GM23338 (cell line): ENCODE data around the gene DDX25. TPM values are rescaled to one million over a fixed set of nuclear protein-coding genes. Genes with fewer than 3 reads are reported as not detected.

ENCODE experiments used
- ATAC-seq: fragments of 200-7000 bp; cut with Tn5 transposase; 3 replicates; pipeline ENCODE4 v1.9.1; 2020
- DNase-seq: peaks from one replicate; pipeline ENCODE4 v3.0.0-alpha.2; 2015; ENCODE audit warnings: low spot score
- H2AFZ ChIP-seq: fragments of 200-600 bp; sonication (generic); 2 replicates; pipeline ENCODE4 v1.8.0; 2016; ENCODE audit warnings: antibody characterized with exemption, mild to moderate bottlenecking, moderate library complexity
- H3F3A ChIP-seq: fragments of 200-600 bp; sonication (generic); replicated peaks from 2 replicates; pipeline ENCODE4 v1.8.0; 2017; ENCODE audit warnings: antibody characterized with exemption, mixed run types, low read depth
- H3K27ac ChIP-seq: fragments of 200-600 bp; sonication (generic); 2 replicates; pipeline ENCODE4 v1.6.1; 2016; ENCODE audit warnings: low read depth
- H3K27me3 ChIP-seq: fragments of 200-600 bp; sonication (generic); 2 replicates; pipeline ENCODE4 v1.8.0; 2016; ENCODE audit warnings: mild to moderate bottlenecking, mixed run types, moderate library complexity; ENCODE audit not compliant: insufficient read depth
- H3K36me3 ChIP-seq: fragments of 200-600 bp; sonication (generic); 2 replicates; pipeline ENCODE4 v1.8.0; 2016; ENCODE audit warnings: mild to moderate bottlenecking; ENCODE audit not compliant: insufficient read depth
- H3K4me1 ChIP-seq: fragments of 200-600 bp; sonication (generic); 2 replicates; pipeline ENCODE4 v1.8.0; 2016; ENCODE audit warnings: mild to moderate bottlenecking, moderate library complexity; ENCODE audit not compliant: insufficient read depth
- H3K4me2 ChIP-seq: fragments of 200-600 bp; sonication (generic); 2 replicates; pipeline ENCODE4 v1.7.1; 2017; ENCODE audit warnings: mixed run types
- H3K4me3 ChIP-seq: fragments of 200-600 bp; sonication (generic); 2 replicates; pipeline ENCODE4 v1.6.1; 2016; ENCODE audit warnings: mixed run types
- H3K79me2 ChIP-seq: fragments of 200-600 bp; sonication (generic); replicated peaks from 2 replicates; pipeline ENCODE4 v1.8.0; 2017; ENCODE audit warnings: mild to moderate bottlenecking; ENCODE audit not compliant: insufficient read depth
- H3K9me2 ChIP-seq: fragments of 200-600 bp; sonication (generic); 2 replicates; pipeline ENCODE4 v1.8.0; 2017; ENCODE audit not compliant: insufficient read depth
- H4K20me1 ChIP-seq: fragments of 200-600 bp; sonication (generic); replicated peaks from 2 replicates; pipeline ENCODE4 v1.8.0; 2017; ENCODE audit warnings: mild to moderate bottlenecking; ENCODE audit not compliant: insufficient read depth
- H3K27ac Mint-ChIP-seq: 2 replicates; pipeline ENCODE4 v1.8.0; 2020; ENCODE audit warnings: inconsistent platforms, mild to moderate bottlenecking, moderate library complexity, mixed read lengths
- H3K27me3 Mint-ChIP-seq: 3 replicates; pipeline ENCODE4 v1.8.0; 2022; ENCODE audit warnings: low read depth, mild to moderate bottlenecking, moderate library complexity, mixed read lengths, inconsistent platforms; ENCODE audit not compliant: insufficient read depth, poor library complexity
- H3K36me3 Mint-ChIP-seq: 3 replicates; pipeline ENCODE4 v1.8.0; 2021; ENCODE audit warnings: low read depth, mild to moderate bottlenecking, inconsistent platforms, moderate library complexity, mixed read lengths
- H3K4me1 Mint-ChIP-seq: 3 replicates; pipeline ENCODE4 v1.8.0; 2020; ENCODE audit warnings: mild to moderate bottlenecking, inconsistent platforms, mixed read lengths
- H3K4me3 Mint-ChIP-seq: 3 replicates; pipeline ENCODE4 v1.8.0; 2021; ENCODE audit warnings: moderate library complexity, mild to moderate bottlenecking, inconsistent platforms, mixed read lengths
- H3K9me3 Mint-ChIP-seq: 3 replicates; pipeline ENCODE4 v1.8.0; 2020; ENCODE audit warnings: moderate library complexity, mild to moderate bottlenecking, inconsistent platforms, mixed read lengths
- CREB1 ChIP-seq: fragments of 250-450 bp; sonication (Bioruptor Pico); IDR thresholded peaks from 2 replicates; pipeline ENCODE4 v1.5.0; 2020; ENCODE audit warnings: low read depth, mild to moderate bottlenecking, moderate library complexity
- EZH2phosphoT487 ChIP-seq: fragments of 200-600 bp; sonication (generic); IDR thresholded peaks from one replicate; pipeline ENCODE4 v1.8.1; 2018; ENCODE audit warnings: antibody characterized with exemption; ENCODE audit not compliant: unreplicated experiment
- STAT1 ChIP-seq: IDR thresholded peaks from one replicate; pipeline ENCODE4 v1.6.1; 2016; ENCODE audit warnings: antibody characterized with exemption; ENCODE audit not compliant: unreplicated experiment
- ZNF114 ChIP-seq: fragments of 250-450 bp; sonication (Bioruptor Pico); IDR thresholded peaks from 2 replicates; pipeline ENCODE4 v1.5.0; 2020; ENCODE audit warnings: mild to moderate bottlenecking, moderate library complexity
- ZNF331 ChIP-seq: fragments of 250-450 bp; sonication (Bioruptor Pico); IDR thresholded peaks from 2 replicates; pipeline ENCODE4 v1.5.0; 2020; ENCODE audit warnings: low read depth, mild to moderate bottlenecking, moderate library complexity
- polyA plus RNA-seq: library from polyadenylated mRNA; unstranded; fragments of >200 nt; fragmentation: Nextera tagmentation; extraction: Ambion mirVana; gene quantifications from 2 replicates; pipeline ENCODE4 v1.2.1, GENCODE V29; 2016
- total RNA-seq: library from RNA; depleted of rRNA; stranded (reverse); fragments of >200 nt; shearing (Covaris generic); gene quantifications from 2 replicates; pipeline ENCODE4 v1.2.3, GENCODE V29; 2014
- TF ChIP-seq, protein P1 (sequence below), 2 experiments: fragments of 200-600 bp in 1 of 2; sonication (generic) in 1 of 2; conservative IDR thresholded peaks; 2 replicates each; pipeline versions ENCODE4 v1.5.1 to v1.6.1; 2016 to 2017; ENCODE audit warnings: antibody characterized with exemption in 2 of 2, low read depth in 2 of 2, mild to moderate bottlenecking in 2 of 2, moderate library complexity in 1 of 2
- TF ChIP-seq, protein P2 (sequence below): IDR thresholded peaks from one replicate; pipeline ENCODE4 v1.6.1; 2018; ENCODE audit warnings: antibody characterized with exemption; ENCODE audit not compliant: unreplicated experiment
- TF ChIP-seq, protein P3 (sequence below): fragments of 250-450 bp; sonication (Bioruptor Pico); IDR thresholded peaks from 2 replicates; pipeline ENCODE4 v1.5.0; 2020; ENCODE audit warnings: mild to moderate bottlenecking, moderate library complexity
- TF ChIP-seq, protein P4 (sequence below): IDR thresholded peaks from 2 replicates; pipeline ENCODE4 v1.6.1; 2016; ENCODE audit warnings: antibody characterized with exemption

DDX25 gene
- total and polyA plus RNA-seq, 2 experiments from 2014 or later, result 20.6 to 23.6 TPM

DNA sequence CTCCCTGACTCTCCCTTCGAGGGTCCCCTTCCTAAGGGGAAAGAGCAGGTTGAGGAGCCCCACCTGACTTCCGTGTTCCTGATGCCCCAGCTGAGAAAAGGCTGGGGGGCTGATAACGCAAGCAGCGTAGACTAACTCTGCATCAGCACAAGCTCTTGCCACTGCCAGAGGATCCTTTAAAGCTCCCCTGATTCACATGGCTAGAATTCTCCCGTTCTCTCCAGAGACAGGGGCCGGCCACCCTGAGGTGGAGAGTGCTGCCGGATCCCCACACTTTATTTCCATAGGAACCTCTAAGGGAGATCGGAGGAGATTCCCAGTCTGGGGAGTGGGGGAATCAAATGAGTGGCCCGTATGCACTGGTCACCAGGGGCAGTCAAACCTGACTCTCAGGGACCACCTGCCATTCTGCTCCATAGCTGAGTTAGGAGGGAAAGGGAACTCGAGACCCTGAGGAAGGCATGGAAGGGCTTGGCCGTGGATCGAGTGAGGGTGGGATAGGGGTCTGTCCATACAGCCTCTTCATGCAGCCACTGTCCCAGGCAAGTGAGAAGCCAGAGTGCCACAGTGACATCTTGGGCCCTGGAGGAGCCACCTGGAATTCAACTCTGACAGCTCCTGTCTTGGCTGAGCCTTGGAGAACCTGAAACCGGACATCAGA, 40.2 kb downstream of the DDX25 start:
- no peaks in the 10 kb centered on the region for H3K27me3 ChIP-seq
- no peak overlapping the region for H3K4me3 ChIP-seq
- no peaks in the 10 kb centered on the region; the same call in 2 of the 3 replicates for H3K9me3 Mint-ChIP-seq
- no peaks in the 10 kb centered on the region for H3K36me3 ChIP-seq
- no peak overlapping the region for H3K27ac ChIP-seq
- peaks cover 17% of the 10 kb centered on the region for H3K4me1 Mint-ChIP-seq
- no peaks in the 10 kb centered on the region for H3K79me2 ChIP-seq
- H4K20me1 ChIP-seq, result no peaks in the 10 kb centered on the region
- TF ChIP-seq, protein P1, sequence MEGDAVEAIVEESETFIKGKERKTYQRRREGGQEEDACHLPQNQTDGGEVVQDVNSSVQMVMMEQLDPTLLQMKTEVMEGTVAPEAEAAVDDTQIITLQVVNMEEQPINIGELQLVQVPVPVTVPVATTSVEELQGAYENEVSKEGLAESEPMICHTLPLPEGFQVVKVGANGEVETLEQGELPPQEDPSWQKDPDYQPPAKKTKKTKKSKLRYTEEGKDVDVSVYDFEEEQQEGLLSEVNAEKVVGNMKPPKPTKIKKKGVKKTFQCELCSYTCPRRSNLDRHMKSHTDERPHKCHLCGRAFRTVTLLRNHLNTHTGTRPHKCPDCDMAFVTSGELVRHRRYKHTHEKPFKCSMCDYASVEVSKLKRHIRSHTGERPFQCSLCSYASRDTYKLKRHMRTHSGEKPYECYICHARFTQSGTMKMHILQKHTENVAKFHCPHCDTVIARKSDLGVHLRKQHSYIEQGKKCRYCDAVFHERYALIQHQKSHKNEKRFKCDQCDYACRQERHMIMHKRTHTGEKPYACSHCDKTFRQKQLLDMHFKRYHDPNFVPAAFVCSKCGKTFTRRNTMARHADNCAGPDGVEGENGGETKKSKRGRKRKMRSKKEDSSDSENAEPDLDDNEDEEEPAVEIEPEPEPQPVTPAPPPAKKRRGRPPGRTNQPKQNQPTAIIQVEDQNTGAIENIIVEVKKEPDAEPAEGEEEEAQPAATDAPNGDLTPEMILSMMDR (conservative IDR thresholded peaks at IDR 0.05; ENCODE audit: low read depth in 2 of 2), result no peak
- TF ChIP-seq ZNF114 (no peak), CREB1 (CRISPR knock-in tag) (no peak), ZNF331 (CRISPR knock-in tag) (no peak), STAT1 (no peak), EZH2phosphoT487 (no peak)
- TF ChIP-seq, protein P2, sequence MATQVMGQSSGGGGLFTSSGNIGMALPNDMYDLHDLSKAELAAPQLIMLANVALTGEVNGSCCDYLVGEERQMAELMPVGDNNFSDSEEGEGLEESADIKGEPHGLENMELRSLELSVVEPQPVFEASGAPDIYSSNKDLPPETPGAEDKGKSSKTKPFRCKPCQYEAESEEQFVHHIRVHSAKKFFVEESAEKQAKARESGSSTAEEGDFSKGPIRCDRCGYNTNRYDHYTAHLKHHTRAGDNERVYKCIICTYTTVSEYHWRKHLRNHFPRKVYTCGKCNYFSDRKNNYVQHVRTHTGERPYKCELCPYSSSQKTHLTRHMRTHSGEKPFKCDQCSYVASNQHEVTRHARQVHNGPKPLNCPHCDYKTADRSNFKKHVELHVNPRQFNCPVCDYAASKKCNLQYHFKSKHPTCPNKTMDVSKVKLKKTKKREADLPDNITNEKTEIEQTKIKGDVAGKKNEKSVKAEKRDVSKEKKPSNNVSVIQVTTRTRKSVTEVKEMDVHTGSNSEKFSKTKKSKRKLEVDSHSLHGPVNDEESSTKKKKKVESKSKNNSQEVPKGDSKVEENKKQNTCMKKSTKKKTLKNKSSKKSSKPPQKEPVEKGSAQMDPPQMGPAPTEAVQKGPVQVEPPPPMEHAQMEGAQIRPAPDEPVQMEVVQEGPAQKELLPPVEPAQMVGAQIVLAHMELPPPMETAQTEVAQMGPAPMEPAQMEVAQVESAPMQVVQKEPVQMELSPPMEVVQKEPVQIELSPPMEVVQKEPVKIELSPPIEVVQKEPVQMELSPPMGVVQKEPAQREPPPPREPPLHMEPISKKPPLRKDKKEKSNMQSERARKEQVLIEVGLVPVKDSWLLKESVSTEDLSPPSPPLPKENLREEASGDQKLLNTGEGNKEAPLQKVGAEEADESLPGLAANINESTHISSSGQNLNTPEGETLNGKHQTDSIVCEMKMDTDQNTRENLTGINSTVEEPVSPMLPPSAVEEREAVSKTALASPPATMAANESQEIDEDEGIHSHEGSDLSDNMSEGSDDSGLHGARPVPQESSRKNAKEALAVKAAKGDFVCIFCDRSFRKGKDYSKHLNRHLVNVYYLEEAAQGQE, result no peak
- TF ChIP-seq, protein P3, sequence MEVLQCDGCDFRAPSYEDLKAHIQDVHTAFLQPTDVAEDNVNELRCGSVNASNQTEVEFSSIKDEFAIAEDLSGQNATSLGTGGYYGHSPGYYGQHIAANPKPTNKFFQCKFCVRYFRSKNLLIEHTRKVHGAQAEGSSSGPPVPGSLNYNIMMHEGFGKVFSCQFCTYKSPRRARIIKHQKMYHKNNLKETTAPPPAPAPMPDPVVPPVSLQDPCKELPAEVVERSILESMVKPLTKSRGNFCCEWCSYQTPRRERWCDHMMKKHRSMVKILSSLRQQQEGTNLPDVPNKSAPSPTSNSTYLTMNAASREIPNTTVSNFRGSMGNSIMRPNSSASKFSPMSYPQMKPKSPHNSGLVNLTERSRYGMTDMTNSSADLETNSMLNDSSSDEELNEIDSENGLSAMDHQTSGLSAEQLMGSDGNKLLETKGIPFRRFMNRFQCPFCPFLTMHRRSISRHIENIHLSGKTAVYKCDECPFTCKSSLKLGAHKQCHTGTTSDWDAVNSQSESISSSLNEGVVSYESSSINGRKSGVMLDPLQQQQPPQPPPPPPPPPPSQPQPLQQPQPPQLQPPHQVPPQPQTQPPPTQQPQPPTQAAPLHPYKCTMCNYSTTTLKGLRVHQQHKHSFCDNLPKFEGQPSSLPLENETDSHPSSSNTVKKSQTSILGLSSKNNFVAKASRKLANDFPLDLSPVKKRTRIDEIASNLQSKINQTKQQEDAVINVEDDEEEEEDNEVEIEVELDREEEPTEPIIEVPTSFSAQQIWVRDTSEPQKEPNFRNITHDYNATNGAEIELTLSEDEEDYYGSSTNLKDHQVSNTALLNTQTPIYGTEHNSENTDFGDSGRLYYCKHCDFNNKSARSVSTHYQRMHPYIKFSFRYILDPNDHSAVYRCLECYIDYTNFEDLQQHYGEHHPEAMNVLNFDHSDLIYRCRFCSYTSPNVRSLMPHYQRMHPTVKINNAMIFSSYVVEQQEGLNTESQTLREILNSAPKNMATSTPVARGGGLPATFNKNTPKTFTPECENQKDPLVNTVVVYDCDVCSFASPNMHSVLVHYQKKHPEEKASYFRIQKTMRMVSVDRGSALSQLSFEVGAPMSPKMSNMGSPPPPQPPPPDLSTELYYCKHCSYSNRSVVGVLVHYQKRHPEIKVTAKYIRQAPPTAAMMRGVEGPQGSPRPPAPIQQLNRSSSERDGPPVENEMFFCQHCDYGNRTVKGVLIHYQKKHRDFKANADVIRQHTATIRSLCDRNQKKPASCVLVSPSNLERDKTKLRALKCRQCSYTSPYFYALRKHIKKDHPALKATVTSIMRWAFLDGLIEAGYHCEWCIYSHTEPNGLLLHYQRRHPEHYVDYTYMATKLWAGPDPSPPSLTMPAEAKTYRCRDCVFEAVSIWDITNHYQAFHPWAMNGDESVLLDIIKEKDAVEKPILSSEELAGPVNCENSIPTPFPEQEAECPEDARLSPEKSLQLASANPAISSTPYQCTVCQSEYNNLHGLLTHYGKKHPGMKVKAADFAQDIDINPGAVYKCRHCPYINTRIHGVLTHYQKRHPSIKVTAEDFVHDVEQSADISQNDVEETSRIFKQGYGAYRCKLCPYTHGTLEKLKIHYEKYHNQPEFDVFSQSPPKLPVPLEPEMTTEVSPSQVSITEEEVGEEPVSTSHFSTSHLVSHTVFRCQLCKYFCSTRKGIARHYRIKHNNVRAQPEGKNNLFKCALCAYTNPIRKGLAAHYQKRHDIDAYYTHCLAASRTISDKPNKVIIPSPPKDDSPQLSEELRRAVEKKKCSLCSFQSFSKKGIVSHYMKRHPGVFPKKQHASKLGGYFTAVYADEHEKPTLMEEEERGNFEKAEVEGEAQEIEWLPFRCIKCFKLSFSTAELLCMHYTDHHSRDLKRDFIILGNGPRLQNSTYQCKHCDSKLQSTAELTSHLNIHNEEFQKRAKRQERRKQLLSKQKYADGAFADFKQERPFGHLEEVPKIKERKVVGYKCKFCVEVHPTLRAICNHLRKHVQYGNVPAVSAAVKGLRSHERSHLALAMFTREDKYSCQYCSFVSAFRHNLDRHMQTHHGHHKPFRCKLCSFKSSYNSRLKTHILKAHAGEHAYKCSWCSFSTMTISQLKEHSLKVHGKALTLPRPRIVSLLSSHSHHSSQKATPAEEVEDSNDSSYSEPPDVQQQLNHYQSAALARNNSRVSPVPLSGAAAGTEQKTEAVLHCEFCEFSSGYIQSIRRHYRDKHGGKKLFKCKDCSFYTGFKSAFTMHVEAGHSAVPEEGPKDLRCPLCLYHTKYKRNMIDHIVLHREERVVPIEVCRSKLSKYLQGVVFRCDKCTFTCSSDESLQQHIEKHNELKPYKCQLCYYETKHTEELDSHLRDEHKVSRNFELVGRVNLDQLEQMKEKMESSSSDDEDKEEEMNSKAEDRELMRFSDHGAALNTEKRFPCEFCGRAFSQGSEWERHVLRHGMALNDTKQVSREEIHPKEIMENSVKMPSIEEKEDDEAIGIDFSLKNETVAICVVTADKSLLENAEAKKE, result no peak
- TF ChIP-seq, protein P4, sequence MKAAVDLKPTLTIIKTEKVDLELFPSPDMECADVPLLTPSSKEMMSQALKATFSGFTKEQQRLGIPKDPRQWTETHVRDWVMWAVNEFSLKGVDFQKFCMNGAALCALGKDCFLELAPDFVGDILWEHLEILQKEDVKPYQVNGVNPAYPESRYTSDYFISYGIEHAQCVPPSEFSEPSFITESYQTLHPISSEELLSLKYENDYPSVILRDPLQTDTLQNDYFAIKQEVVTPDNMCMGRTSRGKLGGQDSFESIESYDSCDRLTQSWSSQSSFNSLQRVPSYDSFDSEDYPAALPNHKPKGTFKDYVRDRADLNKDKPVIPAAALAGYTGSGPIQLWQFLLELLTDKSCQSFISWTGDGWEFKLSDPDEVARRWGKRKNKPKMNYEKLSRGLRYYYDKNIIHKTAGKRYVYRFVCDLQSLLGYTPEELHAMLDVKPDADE, result no peak
- no peaks in the 10 kb centered on the region for H3F3A ChIP-seq
- H2AFZ ChIP-seq, result no peak overlapping the region
- DNase-seq (no peak), ATAC-seq (no peak)
- H3K4me3 Mint-ChIP-seq, result no peak overlapping the region
- H3K27ac Mint-ChIP-seq, result no peak overlapping the region
- no peaks in the 10 kb centered on the region for H3K9me2 ChIP-seq
- H3K27me3 Mint-ChIP-seq, result peaks cover 15% of the 10 kb centered on the region
- H3K36me3 Mint-ChIP-seq, result no peaks in the 10 kb centered on the region; the same call in 2 of the 3 replicates
- H3K4me1 ChIP-seq, result peaks cover 13% of the 10 kb centered on the region
- H3K4me2 ChIP-seq, result no peak overlapping the region
